SH-SY5Y (cell line): Measurements from ENCODE around the gene NTRK2.

Experiments used
- GATA2 ChIP-seq: IDR thresholded peaks from 2 replicates; pipeline ENCODE4 v1.6.1; 2011; ENCODE audit warnings: mild to moderate bottlenecking, low read depth, low read length
- GATA3 ChIP-seq: IDR thresholded peaks from 2 replicates; pipeline ENCODE4 v1.6.1; 2011; ENCODE audit warnings: low read depth, mild to moderate bottlenecking, low read length, moderate library complexity

The NTRK2 gene

GRCh38 chr9:84846906-84847305, 177.4 kb downstream of the NTRK2 start:
- TF ChIP-seq GATA2 = no peak
- TF ChIP-seq GATA3 = no peak

- no peak for TF ChIP-seq GATA3
- TF ChIP-seq GATA2 = no peak
Observed at GRCh38 chr9:84849049-84849448, 179.5 kb downstream of the NTRK2 start.

GRCh38 chr9:84850830-84851392, 181.4 kb downstream of the NTRK2 start:
- no peak for TF ChIP-seq GATA2
- no peak for TF ChIP-seq GATA3

- TF ChIP-seq GATA3 (no peak), GATA2 (no peak)
Observed at GRCh38 chr9:84851935-84852585, 182.5 kb downstream of the NTRK2 start.

GRCh38 chr9:84852617-84853301, 183.2 kb downstream of the NTRK2 start:
- no peak for TF ChIP-seq GATA2
- no peak for TF ChIP-seq GATA3

GRCh38 chr9:84856181-84856632, 186.7 kb downstream of the NTRK2 start:
- no peak for TF ChIP-seq GATA2
- TF ChIP-seq GATA3 = no peak

- TF ChIP-seq GATA3 (no peak), GATA2 (no peak)
Observed at GRCh38 chr9:84857211-84857610, 187.7 kb downstream of the NTRK2 start.

- no peak for TF ChIP-seq GATA3
- TF ChIP-seq GATA2 = no peak
Observed at GRCh38 chr9:84858364-84858763, 188.8 kb downstream of the NTRK2 start.

GRCh38 chr9:84860249-84861115, 191.0 kb downstream of the NTRK2 start:
- TF ChIP-seq GATA3 = no peak
- peak; percentile 36; the same call in 1 of the 2 replicates for TF ChIP-seq GATA2

- no peak for TF ChIP-seq GATA2
- TF ChIP-seq GATA3 = no peak
Observed at GRCh38 chr9:84861455-84861854, 191.9 kb downstream of the NTRK2 start.

- TF ChIP-seq GATA3 (no peak), GATA2 (no peak)
Observed at GRCh38 chr9:84862308-84862707, 192.8 kb downstream of the NTRK2 start.

- TF ChIP-seq GATA2 (no peak), GATA3 (no peak)
Observed at GRCh38 chr9:84862810-84863287, 193.3 kb downstream of the NTRK2 start.

- TF ChIP-seq GATA3 (no peak), GATA2 (no peak)
Observed at GRCh38 chr9:84863372-84863771, 193.8 kb downstream of the NTRK2 start.

- TF ChIP-seq GATA3 (no peak), GATA2 (no peak)
Observed at GRCh38 chr9:84866396-84867175, 197.1 kb downstream of the NTRK2 start.
